ENCODE data around the gene UBE2E2. TPM values are rescaled to one million over a fixed set of nuclear protein-coding genes. Genes with fewer than 3 reads are reported as not detected.

The UBE2E2 gene
- total RNA-seq, 4 donors from 2014 or later = 26.5 to 44.0 (median 37.0) TPM

DNA sequence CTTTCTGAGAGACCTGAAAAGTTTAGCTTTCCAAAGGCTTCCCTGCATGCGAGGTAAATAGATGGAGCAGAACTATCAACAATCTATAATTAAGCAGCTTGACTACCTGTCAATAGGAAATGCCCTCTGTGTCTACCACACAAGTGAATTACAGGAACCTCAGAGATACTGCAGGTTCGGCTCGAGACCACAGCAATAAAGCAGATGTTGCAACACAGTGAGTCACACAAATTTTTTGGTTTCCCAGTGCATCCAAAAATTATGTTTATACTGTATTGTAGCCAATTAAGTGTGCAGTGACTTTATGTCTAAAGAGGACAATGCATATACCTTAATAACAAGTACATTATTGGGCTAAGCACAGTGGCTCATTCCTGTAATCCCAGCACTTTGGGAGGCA is 252.0 kb downstream of the UBE2E2 start:
- Histone ChIP-seq H3K27me3 (no peaks in the 10 kb centered on the region), H3K27ac (peak overlapping the region in 2 of 4 donors; percentile 16 to 22), H3K9me3 (no peaks in the 10 kb centered on the region), H3K4me1 (peaks cover 0 to 28% (median 16%) of the 10 kb centered on the region in 3 donors), H3K36me3 (no peaks in the 10 kb centered on the region), H3K4me3 (no peak overlapping the region)
- no peak for DNase-seq
- TF ChIP-seq, protein P1, sequence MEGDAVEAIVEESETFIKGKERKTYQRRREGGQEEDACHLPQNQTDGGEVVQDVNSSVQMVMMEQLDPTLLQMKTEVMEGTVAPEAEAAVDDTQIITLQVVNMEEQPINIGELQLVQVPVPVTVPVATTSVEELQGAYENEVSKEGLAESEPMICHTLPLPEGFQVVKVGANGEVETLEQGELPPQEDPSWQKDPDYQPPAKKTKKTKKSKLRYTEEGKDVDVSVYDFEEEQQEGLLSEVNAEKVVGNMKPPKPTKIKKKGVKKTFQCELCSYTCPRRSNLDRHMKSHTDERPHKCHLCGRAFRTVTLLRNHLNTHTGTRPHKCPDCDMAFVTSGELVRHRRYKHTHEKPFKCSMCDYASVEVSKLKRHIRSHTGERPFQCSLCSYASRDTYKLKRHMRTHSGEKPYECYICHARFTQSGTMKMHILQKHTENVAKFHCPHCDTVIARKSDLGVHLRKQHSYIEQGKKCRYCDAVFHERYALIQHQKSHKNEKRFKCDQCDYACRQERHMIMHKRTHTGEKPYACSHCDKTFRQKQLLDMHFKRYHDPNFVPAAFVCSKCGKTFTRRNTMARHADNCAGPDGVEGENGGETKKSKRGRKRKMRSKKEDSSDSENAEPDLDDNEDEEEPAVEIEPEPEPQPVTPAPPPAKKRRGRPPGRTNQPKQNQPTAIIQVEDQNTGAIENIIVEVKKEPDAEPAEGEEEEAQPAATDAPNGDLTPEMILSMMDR (IDR thresholded peaks at IDR 0.05) = no peak
- no peak for TF ChIP-seq POLR2A (IDR thresholded peaks at IDR 0.05)
- intact Hi-C loops (cut with DNase I) = no loop called here
- 35 to 40% methylated on average over 1 to 3 of the region's 3 CpGs for WGBS, 2 donors

DNA sequence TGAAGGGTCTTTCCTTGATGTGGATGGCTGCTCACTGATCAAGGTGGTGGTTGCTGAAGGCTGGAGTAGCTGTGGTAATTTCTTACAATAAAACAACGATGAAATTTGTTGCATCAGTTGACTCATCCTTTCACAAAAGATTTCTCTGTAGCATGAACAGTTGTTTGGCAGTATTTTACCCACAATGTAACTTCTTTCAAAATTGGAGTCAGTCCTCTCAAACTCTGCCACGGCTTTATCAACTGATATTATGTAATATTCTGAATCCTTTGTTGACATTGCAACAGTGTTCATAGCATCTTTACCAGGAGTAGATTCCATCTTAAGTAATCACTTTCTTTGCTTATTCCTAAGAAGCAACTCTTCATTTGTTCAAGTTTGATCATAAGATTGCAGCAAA is 252.6 kb downstream of the UBE2E2 start:
- DNase-seq = no peak
- Histone ChIP-seq H3K36me3 (no peaks in the 10 kb centered on the region), H3K27ac (peak overlapping the region in 1 of 4 donors; percentile 22), H3K4me3 (no peak overlapping the region), H3K27me3 (no peaks in the 10 kb centered on the region), H3K4me1 (peaks cover 0 to 35% (median 16%) of the 10 kb centered on the region in 3 donors), H3K9me3 (no peaks in the 10 kb centered on the region)
- intact Hi-C loops (cut with DNase I) = no loop called here
- WGBS, 2 donors = 20 to 35% methylated on average over 2 of the region's 2 CpGs
- no peak for TF ChIP-seq POLR2A (IDR thresholded peaks at IDR 0.05)
- TF ChIP-seq, protein P1 (IDR thresholded peaks at IDR 0.05) = no peak

DNA sequence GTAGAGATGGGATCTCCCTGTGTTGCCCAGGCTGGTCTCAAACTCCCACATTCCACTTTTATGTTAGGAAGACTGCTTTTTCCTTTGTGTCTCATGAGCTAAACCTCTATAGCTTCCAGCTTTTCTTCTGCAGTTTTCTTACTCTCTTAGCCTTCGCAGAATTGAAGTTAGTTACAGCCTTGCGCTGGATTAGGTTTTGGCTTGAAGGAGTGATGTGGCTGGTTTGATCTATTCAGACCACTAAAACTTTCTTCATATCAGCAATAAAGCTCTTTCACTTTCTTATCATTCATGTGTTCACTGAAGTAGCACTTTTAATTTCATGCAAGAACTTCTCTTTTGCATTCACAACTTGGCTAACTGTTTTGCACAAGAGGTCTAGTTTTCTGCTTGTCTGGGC is 254.6 kb downstream of the UBE2E2 start:
- peaks cover 0 to 36% (median 16%) of the 10 kb centered on the region in 3 donors for H3K4me1 ChIP-seq
- no peaks in the 10 kb centered on the region for H3K27me3 ChIP-seq
- H3K4me3 ChIP-seq = no peak overlapping the region
- 90 to 96% methylated on average over 2 of the region's 2 CpGs for WGBS, 2 donors
- H3K27ac ChIP-seq = no peak overlapping the region
- no peak for DNase-seq
- H3K9me3 ChIP-seq = no peaks in the 10 kb centered on the region
- TF ChIP-seq POLR2A (IDR thresholded peaks at IDR 0.05) = no peak
- TF ChIP-seq, protein P1 (IDR thresholded peaks at IDR 0.05) = no peak
- no peaks in the 10 kb centered on the region for H3K36me3 ChIP-seq
- intact Hi-C loops (cut with DNase I) = no loop called here

DNA sequence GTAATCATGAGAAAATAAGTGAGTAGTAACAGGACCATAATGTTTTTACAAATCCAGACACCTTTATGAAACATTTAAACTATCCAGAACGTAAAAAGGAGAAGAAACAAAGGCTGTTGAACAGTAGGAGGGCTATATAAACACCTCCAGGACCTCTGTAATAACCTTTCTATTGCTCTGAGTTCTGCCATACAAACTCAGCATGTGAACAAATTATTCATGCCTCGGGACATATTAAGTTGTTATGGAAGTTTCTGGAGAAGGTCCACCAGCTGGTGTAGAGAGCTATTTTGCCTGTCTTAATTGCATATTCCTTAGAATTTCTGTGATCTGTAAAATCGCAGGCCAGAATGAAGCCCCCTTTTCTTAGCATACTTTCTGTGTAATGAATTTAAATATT is 256.3 kb downstream of the UBE2E2 start:
- no peak overlapping the region for H3K27ac ChIP-seq

DNA sequence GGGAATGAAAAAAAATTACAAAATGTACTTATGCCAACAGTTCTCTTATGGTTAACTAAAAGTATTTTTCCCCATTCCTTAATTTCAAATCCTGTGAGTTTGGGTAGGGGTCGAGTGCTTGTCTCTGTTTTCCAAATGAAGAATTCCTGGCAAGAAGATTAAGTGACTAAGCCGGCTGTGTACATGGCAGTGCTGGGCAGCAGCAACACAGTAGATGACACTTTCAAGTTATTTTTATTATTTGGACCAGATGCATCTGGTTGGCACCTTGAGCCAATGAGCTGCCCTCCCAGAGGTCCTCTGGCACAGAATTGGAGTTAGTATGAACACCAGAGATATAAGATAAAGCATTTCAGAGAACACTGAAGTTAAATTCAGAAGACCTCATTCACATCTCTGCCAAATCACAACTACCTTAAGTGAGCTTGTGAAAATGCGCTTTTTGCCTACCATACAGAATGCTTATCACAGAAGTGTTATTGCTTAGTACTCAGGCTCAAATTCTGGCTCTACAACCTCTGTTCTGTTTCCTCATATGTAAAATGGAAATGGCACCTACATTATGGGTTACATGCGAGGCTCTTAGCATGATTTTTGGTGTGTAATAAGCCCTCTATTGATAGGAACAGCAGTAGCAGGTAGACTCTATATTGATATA is 256.9 kb downstream of the UBE2E2 start:
- Histone ChIP-seq H3K27me3 (no peaks in the 10 kb centered on the region), H3K4me1 (peaks cover 0 to 27% (median 8%) of the 10 kb centered on the region in 3 donors), H3K27ac (no peak overlapping the region), H3K9me3 (no peaks in the 10 kb centered on the region), H3K4me3 (no peak overlapping the region), H3K36me3 (no peaks in the 10 kb centered on the region)
- TF ChIP-seq POLR2A (IDR thresholded peaks at IDR 0.05) = no peak
- TF ChIP-seq, protein P1 (IDR thresholded peaks at IDR 0.05) = no peak
- no peak for DNase-seq
- 62 to 66% methylated on average over 4 of the region's 4 CpGs for WGBS, 2 donors
- intact Hi-C loops (cut with DNase I) = no loop called here

More for the DNA sequence above, 256.3 kb downstream of the UBE2E2 start:
- no peaks in the 10 kb centered on the region for H3K9me3 ChIP-seq
- no peak for DNase-seq
- H3K4me3 ChIP-seq = no peak overlapping the region
- 57 to 67% methylated on average over 3 of the region's 3 CpGs for WGBS, 2 donors
- no peak for TF ChIP-seq POLR2A (IDR thresholded peaks at IDR 0.05)
- TF ChIP-seq, protein P1 (IDR thresholded peaks at IDR 0.05) = no peak
- peaks cover 0 to 33% (median 13%) of the 10 kb centered on the region in 3 donors for H3K4me1 ChIP-seq
- H3K27me3 ChIP-seq = no peaks in the 10 kb centered on the region
- intact Hi-C loops (cut with DNase I) = no loop called here
- no peaks in the 10 kb centered on the region for H3K36me3 ChIP-seq

Measured in esophagus squamous epithelium (tissue), 5 donors.